LNCAP (cell line): ENCODE measurements around the gene EDDM3A.

ENCODE experiments used
- TF ChIP-seq, protein P1 (sequence below): fragments of 450-650 bp; IDR thresholded peaks from 2 replicates; pipeline ENCODE4 v1.5.1; 2017; ENCODE audit warnings: mild to moderate bottlenecking

EDDM3A gene

DNA sequence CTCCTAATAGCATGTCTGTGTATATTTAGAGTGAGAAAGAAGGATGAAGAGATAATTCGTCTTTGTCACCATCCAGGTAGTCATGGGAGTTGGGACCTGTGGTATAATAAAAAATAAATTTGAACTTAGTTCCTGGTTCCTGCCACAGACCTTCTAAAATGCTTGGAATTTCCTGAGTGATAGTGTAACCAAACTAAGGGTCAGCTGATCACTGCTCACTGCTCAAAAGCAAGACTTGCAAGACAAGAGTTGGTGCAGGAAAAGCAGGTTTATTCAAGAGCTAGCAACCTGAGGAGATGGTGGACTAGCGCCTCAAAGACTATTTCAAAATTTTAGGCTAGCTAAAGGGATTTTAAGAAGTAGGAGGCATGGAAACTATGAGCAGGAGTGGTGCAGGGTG lies 38.1 kb upstream of the EDDM3A start:
- TF ChIP-seq, protein P1, sequence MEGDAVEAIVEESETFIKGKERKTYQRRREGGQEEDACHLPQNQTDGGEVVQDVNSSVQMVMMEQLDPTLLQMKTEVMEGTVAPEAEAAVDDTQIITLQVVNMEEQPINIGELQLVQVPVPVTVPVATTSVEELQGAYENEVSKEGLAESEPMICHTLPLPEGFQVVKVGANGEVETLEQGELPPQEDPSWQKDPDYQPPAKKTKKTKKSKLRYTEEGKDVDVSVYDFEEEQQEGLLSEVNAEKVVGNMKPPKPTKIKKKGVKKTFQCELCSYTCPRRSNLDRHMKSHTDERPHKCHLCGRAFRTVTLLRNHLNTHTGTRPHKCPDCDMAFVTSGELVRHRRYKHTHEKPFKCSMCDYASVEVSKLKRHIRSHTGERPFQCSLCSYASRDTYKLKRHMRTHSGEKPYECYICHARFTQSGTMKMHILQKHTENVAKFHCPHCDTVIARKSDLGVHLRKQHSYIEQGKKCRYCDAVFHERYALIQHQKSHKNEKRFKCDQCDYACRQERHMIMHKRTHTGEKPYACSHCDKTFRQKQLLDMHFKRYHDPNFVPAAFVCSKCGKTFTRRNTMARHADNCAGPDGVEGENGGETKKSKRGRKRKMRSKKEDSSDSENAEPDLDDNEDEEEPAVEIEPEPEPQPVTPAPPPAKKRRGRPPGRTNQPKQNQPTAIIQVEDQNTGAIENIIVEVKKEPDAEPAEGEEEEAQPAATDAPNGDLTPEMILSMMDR, result no peak

DNA sequence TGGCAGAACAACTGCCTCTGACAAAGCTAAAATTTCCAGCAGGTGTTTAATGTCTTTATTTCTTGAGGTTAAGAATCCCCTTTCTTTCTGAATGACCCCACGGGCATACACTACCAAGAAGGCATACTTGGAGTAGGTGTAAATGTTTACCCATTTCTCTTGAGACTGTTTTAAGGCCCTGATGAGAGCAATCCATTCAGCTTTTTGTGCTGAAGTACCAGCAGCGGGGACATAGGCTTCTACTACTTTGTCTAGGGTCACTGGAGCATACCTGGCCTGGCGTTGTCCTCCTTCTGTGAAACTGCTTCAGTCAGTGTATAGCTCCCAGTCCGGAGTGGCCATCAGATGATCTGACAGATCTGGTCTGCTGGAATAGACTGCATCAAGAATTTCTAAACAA lies 34.4 kb upstream of the EDDM3A start:
- TF ChIP-seq, protein P1, result no peak

DNA sequence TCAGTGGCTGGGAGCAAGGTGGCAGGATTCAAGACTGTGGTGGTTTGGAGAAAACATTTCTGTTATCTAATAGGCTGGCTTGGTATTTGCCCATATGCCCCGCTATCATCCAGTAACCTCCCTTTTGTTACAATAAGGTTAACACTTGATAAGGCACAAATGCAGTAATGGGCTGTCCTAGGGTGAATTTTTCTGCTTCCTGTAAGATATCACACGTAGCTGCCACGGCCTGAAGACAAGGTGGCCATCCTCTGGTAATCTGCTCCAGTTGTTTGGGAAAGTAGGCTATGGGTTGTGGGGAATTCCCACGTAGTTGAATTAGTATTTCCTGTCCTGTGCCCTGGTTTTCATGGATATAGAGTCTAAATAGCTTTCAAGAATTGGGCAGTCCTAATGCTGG lies 34.0 kb upstream of the EDDM3A start:
- TF ChIP-seq, protein P1, result no peak

DNA sequence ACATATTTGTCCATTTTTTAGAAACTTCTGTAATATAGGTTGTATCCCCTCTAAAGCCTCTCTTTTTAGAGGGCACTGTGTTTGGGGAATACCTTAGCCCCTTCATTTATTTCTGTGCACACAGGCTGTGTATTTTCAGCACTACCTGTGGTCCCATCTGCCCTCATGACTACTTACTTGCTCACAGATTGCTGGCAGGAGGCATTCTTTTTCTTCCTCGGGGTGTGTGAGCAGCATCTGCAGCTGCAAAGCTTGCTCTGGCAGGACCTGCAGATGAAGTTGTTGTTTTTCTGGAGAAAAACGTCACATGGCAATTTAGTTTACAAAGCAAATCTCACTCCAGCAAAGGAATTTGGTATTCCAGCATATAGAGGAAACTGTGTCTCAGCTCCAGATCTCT lies 32.8 kb upstream of the EDDM3A start:
- TF ChIP-seq, protein P1, result no peak

DNA sequence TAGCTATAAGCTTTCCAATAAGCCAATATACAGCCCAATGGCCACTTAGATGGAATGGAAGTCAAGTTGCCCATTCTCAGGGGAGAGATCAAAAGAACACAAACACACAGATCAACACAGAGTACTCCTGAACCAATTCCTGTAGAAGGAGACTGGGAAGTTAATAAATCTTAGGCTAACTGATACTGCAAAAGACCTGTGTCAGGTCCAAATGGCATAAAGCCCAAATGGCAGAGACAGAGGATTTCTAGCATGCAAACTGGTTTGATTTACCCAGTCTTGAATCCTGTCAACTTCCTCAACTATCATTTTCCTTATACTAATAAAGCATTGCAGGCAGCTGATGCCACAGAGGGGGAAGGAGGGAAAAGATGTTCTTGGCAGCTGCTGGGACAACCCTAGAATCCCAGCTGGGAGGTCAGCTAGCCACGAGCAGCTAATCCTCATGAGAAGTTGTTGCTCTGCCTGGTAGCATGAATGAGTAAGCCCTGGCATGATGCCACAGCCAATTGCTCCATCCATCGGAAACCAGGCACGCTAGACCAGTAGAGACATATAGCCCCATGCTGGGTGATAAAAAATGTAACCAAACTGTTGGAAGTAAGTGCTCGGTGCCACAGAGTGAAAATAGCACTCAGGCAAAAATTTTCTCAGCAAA lies 31.0 kb upstream of the EDDM3A start:
- TF ChIP-seq, protein P1, result no peak

DNA sequence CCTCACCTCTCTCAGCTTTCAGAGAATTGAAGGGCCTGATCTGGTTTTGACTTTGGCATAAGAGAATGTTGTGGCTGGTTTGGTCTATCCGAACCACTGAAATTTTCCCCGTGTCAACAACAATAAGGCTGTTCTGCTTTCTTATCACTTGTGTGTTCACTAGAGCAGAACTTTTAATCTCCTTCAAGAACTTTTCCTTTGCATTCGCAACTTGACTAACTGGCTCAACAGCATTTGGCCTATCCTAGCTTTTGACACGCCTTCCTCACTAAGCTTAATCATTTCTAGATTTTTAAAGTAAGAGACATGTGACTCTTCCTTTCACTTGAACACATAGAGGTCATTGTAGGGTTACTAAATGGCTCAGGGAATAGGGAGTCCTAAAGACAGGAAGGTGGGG lies 25.9 kb upstream of the EDDM3A start:
- TF ChIP-seq, protein P1, result no peak

DNA sequence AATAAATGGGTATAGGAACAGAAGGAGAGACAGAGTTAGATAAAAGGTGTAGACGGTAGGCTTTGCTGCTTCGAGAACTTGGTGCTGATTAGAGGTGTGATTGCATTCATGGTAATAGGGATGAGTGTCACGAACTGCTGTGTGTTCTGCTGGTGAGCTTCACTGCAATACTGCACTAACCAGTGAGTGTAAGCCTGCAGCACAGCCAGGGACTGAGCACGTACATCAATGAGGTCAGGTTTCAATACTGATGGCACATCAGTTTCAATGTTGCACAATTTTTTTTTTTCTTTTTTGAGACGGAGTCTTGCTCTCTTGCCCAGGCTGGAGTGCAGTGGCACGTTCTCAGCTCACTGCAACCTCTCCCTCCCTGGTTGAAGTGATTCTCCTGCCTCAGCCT lies 24.9 kb upstream of the EDDM3A start:
- TF ChIP-seq, protein P1, result no peak

DNA sequence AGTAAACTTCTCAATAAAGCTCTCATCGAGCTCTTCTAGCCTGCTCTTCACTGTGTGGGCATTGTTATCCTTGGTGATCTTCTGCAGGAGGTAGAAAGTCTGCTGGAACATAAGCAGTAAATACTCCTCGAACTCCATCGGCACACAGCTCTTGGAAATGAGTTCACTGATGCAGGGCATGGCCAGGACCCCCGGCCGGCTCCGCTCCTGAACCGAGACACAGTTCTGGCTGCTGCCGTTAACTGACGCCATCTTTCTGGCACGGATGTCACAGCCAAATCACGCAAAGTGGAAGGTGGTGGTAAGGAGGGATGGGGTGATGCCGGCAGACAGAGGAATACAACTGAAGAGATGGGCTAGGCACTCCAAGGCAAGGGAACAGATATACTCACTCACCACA lies 23.7 kb upstream of the EDDM3A start:
- TF ChIP-seq, protein P1, result no peak
